K562 (cell line): ENCODE data around the gene FGF22. TPM values are rescaled to one million over a fixed set of nuclear protein-coding genes. Genes with fewer than 3 reads are reported as not detected.

Experiments
- ATAC-seq: fragments of 200-7000 bp; cut with Tn5 transposase; 3 replicates; pipeline ENCODE4 v1.9.1; 2020; ENCODE audit warnings: moderate library complexity
- BruUV-seq: library from RNA; stranded (reverse); fragments of 400-500 nt; replicated peaks from 2 replicates; lab custom pipeline; 2021; lab: Mats Ljungman, UMichigan
- CTCF ChIA-PET: fragments of 300-600 bp; formaldehyde crosslinking; extraction: SDS; loops from one replicate; lab custom pipeline; 2021; ENCODE audit warnings: low intra/inter-chr PET ratio; lab: Yijun Ruan, JAX
- POLR2A ChIA-PET: fragments of 300-600, 350-650 bp; sonication (Branson Sonifier 250); formaldehyde crosslinking; extraction: SDS; loops from one replicate; lab custom pipeline; 2021; ENCODE audit warnings: antibody characterized with exemption, inconsistent platforms; lab: Yijun Ruan, JAX
- DNase-seq, 4 experiments: peaks; one replicate each; pipeline versions ENCODE4 v3.0.0 to v3.0.0-alpha.2; 2011 to 2018; ENCODE audit warnings: low spot score in 3 of 4, mixed read lengths in 3 of 4; ENCODE audit errors: extremely low read depth in 1 of 4
- FAIRE-seq: peaks from 2 replicates; lab custom pipeline; 2011; peaks lifted over from hg19 to GRCh38; lab: Jason Lieb, UNC
- H2AFZ ChIP-seq: 2 replicates; pipeline ENCODE4 v1.6.0; 2011; ENCODE audit warnings: low read depth, low read length, control low read depth, inconsistent platforms
- H3K27ac ChIP-seq: fragments of 200-600 bp; 3 replicates; pipeline ENCODE4 v1.8.0; 2011; ENCODE audit warnings: low read depth, mild to moderate bottlenecking, control low read depth, inconsistent platforms, low read length, moderate library complexity, mixed read lengths; ENCODE audit errors: extremely low read depth
- H3K27me3 ChIP-seq, 2 experiments: fragments of 300-600 bp in 1 of 2; 2 replicates in 1 of 2; 3 replicates in 1 of 2; pipeline versions ENCODE4 v1.6.0 to v1.8.0; 2011; ENCODE audit warnings: inconsistent platforms in 2 of 2, low read length in 2 of 2, mild to moderate bottlenecking in 1 of 2, mixed read lengths in 1 of 2, moderate library complexity in 1 of 2; ENCODE audit not compliant: control insufficient read depth in 2 of 2, insufficient read depth in 2 of 2
- H3K36me3 ChIP-seq: fragments of 300-600 bp; 3 replicates; pipeline ENCODE4 v1.8.0; 2011; ENCODE audit warnings: mild to moderate bottlenecking, low read length, inconsistent platforms; ENCODE audit not compliant: control insufficient read depth, insufficient read depth
- H3K4me1 ChIP-seq, 2 experiments: fragments of 200-600 bp in 1 of 2; replicated peaks in 1 of 2; 2 replicates in 1 of 2; 3 replicates in 1 of 2; pipeline versions ENCODE4 v1.5.1 to v1.8.0; 2011; ENCODE audit warnings: inconsistent platforms in 2 of 2, low read length in 2 of 2, mild to moderate bottlenecking in 1 of 2, mixed read lengths in 1 of 2, moderate library complexity in 1 of 2; ENCODE audit not compliant: control insufficient read depth in 2 of 2, insufficient read depth in 2 of 2
- H3K4me2 ChIP-seq: 2 replicates; pipeline ENCODE4 v1.6.1; 2011; ENCODE audit warnings: low read length, control low read depth, inconsistent platforms, mixed read lengths; ENCODE audit not compliant: insufficient read depth
- H3K4me3 ChIP-seq: fragments of 200-600 bp; sonication (generic), shearing (Covaris generic); 2 replicates; pipeline ENCODE4 v1.5.1; 2016; ENCODE audit warnings: control low read depth, inconsistent platforms
- H3K79me2 ChIP-seq: fragments of 200-600 bp; 3 replicates; pipeline ENCODE4 v1.8.0; 2011; ENCODE audit warnings: low read length, inconsistent platforms; ENCODE audit not compliant: control insufficient read depth, insufficient read depth
- H3K9ac ChIP-seq, 2 experiments: 2 replicates each; pipeline versions ENCODE4 v1.6.0 to v1.6.1; 2011; ENCODE audit warnings: low read depth in 2 of 2, low read length in 2 of 2, control low read depth in 1 of 2, inconsistent platforms in 1 of 2, mild to moderate bottlenecking in 1 of 2, mixed read lengths in 1 of 2; ENCODE audit not compliant: insufficient read depth in 1 of 2
- H3K9me1 ChIP-seq: one replicate; pipeline ENCODE4 v1.6.0; 2011; ENCODE audit warnings: inconsistent platforms, mild to moderate bottlenecking, low read length, moderate library complexity; ENCODE audit not compliant: control insufficient read depth, insufficient read depth
- H3K9me3 ChIP-seq: replicated peaks from 2 replicates; pipeline ENCODE4 v1.5.1; 2011; ENCODE audit warnings: low read depth, low read length, inconsistent platforms; ENCODE audit not compliant: control insufficient read depth, insufficient read depth
- H4K20me1 ChIP-seq: replicated peaks from 2 replicates; pipeline ENCODE4 v1.6.1; 2011; ENCODE audit warnings: low read length, inconsistent platforms, mixed read lengths; ENCODE audit not compliant: control insufficient read depth, insufficient read depth
- KLF10 ChIP-seq: fragments of 250-450 bp; sonication (Bioruptor Pico); IDR thresholded peaks from 2 replicates; pipeline ENCODE4 v1.6.1; 2021; ENCODE audit warnings: matching md5 sums
- MIER1 ChIP-seq: fragments of 450-650 bp; IDR thresholded peaks from 2 replicates; pipeline ENCODE4 v1.6.1; 2016; ENCODE audit warnings: antibody characterized with exemption, mild to moderate bottlenecking, low read depth
- PHTF2 ChIP-seq: fragments of 250-450 bp; sonication (Bioruptor Pico); IDR thresholded peaks from 2 replicates; pipeline ENCODE4 v1.5.0; 2021; ENCODE audit warnings: mild to moderate bottlenecking
- TBP ChIP-seq: optimal IDR thresholded peaks from 2 replicates; pipeline ENCODE3; 2011; ENCODE audit warnings: low read depth, low read length, improper control_type of control experiment
- ZBTB2 ChIP-seq: fragments of 450-650 bp; IDR thresholded peaks from 2 replicates; pipeline ENCODE4 v1.6.1; 2016; ENCODE audit warnings: antibody characterized with exemption
- ZBTB33 ChIP-seq: sonication (generic); formaldehyde crosslinking; IDR thresholded peaks from 2 replicates; pipeline ENCODE4 v1.8.1; 2023; ENCODE audit warnings: mild to moderate bottlenecking, missing genetic modification reagents
- WGBS: fragments of 100-300 bp; shearing (Covaris generic); methylation state at CpG from one replicate; pipeline ENCODE4 v1.1.6; 2016; ENCODE audit warnings: low coverage, mixed read lengths; ENCODE audit not compliant: insufficient coverage; ENCODE audit errors: missing lambda C conversion rate; 5-methylcytosine and 5-hydroxymethylcytosine counted together
- in situ Hi-C: fragments of 300-500 bp; cut with MboI; formaldehyde crosslinking; loops from 4 replicates; pipeline ENCODE4 v1.15.0; 2018; ENCODE audit warnings: inconsistent platforms, mixed read lengths
- intact Hi-C: fragments of 100-400 bp; cut with micrococcal nuclease; formaldehyde crosslinking; loops from 2 replicates; pipeline ENCODE4 v1.14.2; 2022
- polyA plus RNA-seq, 8 experiments: library from polyadenylated mRNA; depleted of rRNA in 4 of 8; stranded (reverse) in 5 of 8; unstranded in 3 of 8; fragments of >200 nt; fragmentation: Nextera tagmentation in 2 of 8; fragmentation: Illumina TruSeq in 1 of 8; extraction: Ambion mirVana in 2 of 8; extraction: Trizol in 1 of 8; gene quantifications; 2 replicates each; pipeline versions ENCODE4 v1.2.1 to v1.2.3, GENCODE V29; 2011 to 2014; ENCODE audit warnings: inconsistent platforms in 1 of 8, missing spikeins in 1 of 8
- total RNA-seq, 7 experiments: library from RNA; depleted of rRNA in 6 of 7; stranded (reverse); fragments of >200 nt in 6 of 7; fragmentation: Illumina TruSeq in 2 of 7; extraction: Trizol in 2 of 7; gene quantifications; 2 replicates each; pipeline versions ENCODE4 v1.2.1 to v1.2.3, GENCODE V29; 2011 to 2021; ENCODE audit warnings: low replicate concordance in 1 of 7

FGF22 gene
- total and polyA plus RNA-seq, 9 of the 15 experiments (the other 6 are each of a cell fraction or from before 2014, with no cell fraction given): 0.14 to 2.2 (median 0.86) TPM; not detected in 4

DNA sequence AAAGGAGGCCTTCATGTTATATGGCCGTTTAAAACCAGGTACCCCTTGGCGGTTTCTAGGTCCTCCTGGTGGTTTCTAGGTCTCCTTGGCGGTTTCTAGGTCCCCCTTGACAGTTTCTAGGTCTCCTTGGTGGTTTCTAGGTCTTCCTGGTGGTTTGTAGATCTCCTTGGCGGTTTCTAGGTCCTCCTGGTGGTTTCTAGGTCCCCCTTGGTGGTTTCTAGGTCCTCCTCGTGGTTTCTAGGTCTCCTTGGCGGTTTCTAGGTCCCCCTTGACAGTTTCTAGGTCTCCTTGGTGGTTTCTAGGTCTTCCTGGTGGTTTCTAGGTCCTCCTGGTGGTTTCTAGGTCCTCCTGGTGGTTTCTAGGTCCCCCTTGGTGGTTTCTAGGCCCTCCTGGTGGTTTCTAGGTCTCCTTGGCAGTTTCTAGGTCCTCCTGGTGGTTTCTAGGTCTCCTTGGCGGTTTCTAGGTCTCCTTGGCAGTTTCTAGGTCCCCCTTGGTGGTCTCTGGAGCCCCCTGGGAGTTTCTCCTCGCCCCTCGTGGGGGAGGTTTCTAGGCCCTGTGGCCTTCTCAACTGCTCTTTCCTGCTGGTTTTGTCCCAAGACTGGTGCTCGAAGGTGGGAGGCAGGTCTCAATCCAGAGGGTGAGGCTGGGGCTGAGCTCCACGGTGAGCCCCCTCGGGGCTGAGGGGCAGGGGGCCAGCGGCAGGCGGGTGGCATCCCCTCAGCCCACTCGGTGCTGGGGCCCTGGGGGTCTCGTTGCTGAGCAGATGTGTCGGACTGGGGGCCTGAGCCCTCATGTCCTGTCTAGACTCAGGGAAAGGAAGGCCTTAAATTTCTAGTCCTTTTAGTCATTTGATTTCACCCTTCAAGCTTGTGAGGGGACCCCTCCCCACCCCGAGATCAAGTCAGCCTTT is 42.0 kb upstream of the FGF22 start:
- Histone ChIP-seq H2AFZ (no peak overlapping the region), H3K9me1 (no peaks in the 10 kb centered on the region), H3K9ac (no peak overlapping the region), H3K4me2 (no peak overlapping the region), H3K36me3 (no peaks in the 10 kb centered on the region), H4K20me1 (peaks cover 13% of the 10 kb centered on the region; the same call in 1 of the 2 replicates), H3K79me2 (no peaks in the 10 kb centered on the region), H3K4me1 (peaks cover 3 to 48% of the 10 kb centered on the region in 2 experiments; a peak in 3 of 5 replicates), H3K9me3 (0 out of 2 replicates have a peak, but pooled peaks cover 2% of the 10 kb centered on the region), H3K27me3 (peaks cover 12 to 26% of the 10 kb centered on the region in 2 experiments; a peak in 4 of 5 replicates), H3K27ac (no peak overlapping the region), H3K4me3 (no peak overlapping the region)
- POLR2A ChIA-PET: interaction anchor here (0.6 kb wide), 1 partner anchor 74 kb away, joined by 4 read pairs; no protein-coding TSS in a partner anchor
- BruUV-seq: no TSS peak
- peak in 1 of 4 experiments; percentile 47 for DNase-seq
- ATAC-seq: no peak
- in situ Hi-C loops (no loop called here), intact Hi-C loops (no loop called here)
- 25% methylated on average over 16 of the region's 18 CpGs for WGBS
- peak; percentile 98 for FAIRE-seq
- CTCF ChIA-PET: no interaction called here
- TF ChIP-seq ZBTB2 (no peak), ZBTB33 (CRISPR knock-in tag) (peak; percentile 76), KLF10 (CRISPR knock-in tag) (no peak), PHTF2 (CRISPR knock-in tag) (no peak), TBP (no peak), MIER1 (peak; percentile 100)
